Hypothalamus (tissue), 51 donors: ENCODE data around the gene SLC38A9.
A peak's percentile ranks its signal among the peaks of the same experiment; 100 is the strongest.

Source experiments
- DNase-seq, 51 donors: peaks; one replicate each; lab custom pipeline; 2025; lab: John Stamatoyannopoulos, UW

SLC38A9 gene

GRCh38 chr5:55592388-55593114, 119.6 kb downstream of the SLC38A9 start:
- DNase-seq = no peak

DNA sequence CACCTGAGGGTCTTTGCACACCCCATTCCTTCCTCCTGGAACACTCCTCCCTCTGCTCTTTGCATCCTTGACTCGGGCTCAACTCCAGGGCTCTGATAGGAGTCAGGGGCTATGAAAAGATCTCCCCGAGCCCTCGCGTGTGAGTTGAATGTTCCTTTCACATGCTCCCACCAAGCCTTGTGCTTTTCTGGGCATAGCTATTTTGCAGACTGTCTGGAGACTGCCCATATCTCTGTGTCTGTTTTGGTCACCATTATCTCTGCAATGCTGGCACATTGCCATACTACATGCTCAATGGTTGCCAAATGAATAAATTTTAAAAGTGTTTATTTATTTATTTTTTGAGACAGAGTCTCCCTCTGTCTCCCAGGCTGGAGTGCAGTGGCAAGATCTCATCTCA, 120.4 kb downstream of the SLC38A9 start:
- no peak for DNase-seq

DNA sequence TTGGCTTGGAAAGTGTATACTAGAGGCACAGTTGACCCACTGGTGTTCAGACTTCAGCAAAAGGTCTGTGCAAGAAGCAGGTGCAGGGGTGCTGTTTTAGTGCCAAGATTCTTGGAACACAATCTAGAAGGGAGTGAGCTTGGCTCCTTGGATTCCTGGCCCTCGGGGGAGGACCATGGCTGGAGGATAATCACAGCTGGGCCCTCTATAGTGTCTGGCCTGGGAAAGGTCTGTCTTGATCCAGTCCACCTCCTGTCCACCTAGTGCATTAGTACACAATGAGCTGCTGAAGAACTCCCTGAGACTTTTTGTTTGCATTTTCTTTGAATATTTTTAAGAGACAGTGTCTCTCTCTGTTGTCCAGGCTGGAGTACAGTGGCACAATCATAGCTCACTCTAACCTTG, 126.9 kb downstream of the SLC38A9 start:
- no peak for DNase-seq

DNA sequence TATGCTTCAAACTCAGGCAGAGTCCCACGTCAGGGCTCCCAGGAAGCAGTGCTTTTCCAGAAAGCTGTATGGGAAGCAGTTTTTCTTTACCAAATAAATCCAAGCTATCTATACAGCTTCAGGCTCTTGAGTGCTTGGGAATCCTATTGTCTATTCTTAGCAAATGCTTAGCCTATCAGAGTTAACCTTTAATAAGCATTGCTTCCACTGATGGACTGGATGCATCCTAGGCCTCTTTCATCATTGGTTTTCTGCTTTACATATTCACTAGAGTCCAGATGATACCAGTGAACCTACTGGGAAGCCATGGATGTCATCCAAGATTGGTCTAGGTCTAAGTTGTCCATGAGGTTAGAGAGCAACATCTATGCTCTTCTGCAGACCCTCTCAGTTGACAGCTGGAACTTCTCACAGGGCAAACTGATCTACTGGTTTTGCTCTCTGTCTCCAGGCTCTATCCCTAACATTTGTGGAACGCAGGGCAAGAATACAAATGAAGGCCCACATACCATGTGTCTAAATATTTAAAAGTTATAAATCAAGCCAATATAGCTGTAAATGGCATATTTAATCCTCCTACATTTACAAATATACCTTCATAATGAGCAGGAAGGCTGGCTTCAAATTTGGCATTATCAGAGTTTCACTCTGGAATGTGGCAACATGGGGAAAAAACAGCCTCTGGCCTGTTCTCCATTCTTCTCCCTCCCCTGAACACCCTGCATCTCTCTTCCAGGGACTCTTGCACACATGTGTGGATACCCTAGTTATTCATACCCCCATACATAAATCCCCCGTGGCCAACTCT, 127.5 kb downstream of the SLC38A9 start:
- no peak for DNase-seq

DNA sequence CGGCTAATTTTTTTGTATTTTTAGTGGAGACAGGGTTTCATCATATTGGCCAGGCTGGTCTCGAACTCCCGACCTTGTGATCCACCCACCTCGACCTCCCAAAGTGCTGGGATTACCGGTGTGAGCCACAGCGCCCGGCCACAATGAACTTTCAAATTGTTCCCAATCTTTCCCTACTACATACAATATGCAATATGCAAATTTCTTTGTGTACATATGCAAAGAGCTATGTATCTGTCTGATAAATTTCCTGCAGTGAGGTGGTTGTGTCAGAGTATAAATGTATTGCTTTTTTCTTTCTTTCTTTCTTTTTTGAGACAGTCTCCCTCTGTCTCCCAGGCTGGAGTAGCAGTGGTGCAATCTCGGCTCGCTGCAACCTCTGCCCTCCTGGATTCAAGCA, 128.5 kb downstream of the SLC38A9 start:
- no peak for DNase-seq

GRCh38 chr5:55582256-55582655, 129.9 kb downstream of the SLC38A9 start:
- no peak for DNase-seq

DNA sequence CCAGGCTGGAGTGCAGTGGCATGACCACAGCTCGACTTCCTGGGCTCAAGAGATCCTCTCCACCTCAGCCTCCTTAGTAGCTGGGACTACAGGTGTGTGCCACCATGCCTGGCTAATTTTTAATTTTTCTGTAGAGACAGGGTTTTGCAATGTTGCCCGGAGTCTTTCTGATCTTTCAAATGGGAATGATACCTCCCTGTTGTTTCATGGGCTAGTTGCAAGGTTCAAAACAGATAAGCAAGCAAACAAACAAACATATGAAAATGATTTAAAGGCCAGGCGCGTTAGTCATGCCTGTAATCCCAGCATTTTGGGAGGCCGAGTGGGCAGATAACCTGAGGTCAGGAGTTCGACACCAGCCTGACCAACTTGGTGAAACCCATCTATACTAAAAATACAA, 132.1 kb downstream of the SLC38A9 start:
- no peak for DNase-seq

GRCh38 chr5:55578771-55579170, 133.4 kb downstream of the SLC38A9 start:
- DNase-seq = no peak

DNA sequence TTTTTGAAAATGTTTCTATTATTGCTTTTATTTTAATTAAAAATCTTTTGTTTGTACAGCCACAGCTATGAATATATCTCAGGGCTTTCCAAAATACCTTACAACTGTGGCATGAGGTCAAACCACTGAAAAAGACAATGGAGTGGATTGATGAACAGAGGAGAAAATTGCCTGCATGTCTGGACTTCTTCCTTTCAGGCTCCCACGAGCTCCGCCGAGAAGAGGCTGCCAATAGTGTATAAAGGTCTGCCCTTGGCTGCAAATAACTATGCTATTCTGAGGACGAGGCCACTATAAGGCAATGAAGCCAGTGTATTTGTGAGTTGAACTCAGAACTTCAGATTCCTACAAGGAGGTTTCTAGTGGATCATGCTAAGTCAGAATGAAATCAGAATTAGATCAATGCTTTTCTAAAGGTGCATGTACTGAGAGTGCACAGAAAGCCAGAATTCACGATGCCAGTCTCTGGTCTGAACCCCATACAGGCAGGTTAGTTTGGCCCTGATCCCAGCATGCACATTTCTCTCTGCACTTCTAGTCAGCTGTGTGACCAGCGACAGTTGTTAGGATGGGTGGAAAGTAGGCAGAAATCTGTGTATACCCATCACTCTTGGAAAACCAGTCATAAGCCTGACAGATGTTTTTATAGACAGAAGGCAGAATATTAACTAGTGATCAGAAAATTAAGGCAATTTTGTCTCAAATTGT, 134.6 kb downstream of the SLC38A9 start:
- peak in 16 of 51 donors; percentile 4 to 51 (median 23) for DNase-seq

GRCh38 chr5:55576661-55577060, 135.5 kb downstream of the SLC38A9 start:
- DNase-seq = no peak
